Astrocyte of the cerebellum (primary cell): ENCODE results near the gene YTHDC2.

Experiments
- DNase-seq: peaks from one replicate; pipeline ENCODE4 v3.0.0-alpha.2; 2011; ENCODE audit warnings: low read depth
- H3K4me3 ChIP-seq: 2 replicates; pipeline ENCODE4 v1.5.1; 2011; ENCODE audit warnings: mild to moderate bottlenecking, low read depth, low read length, moderate library complexity
- CTCF ChIP-seq: IDR thresholded peaks from 2 replicates; pipeline ENCODE4 v1.5.1; 2012; ENCODE audit warnings: low read length, low read depth, moderate library complexity, mild to moderate bottlenecking; ENCODE audit errors: missing control alignments
- in situ Hi-C: cut with HindIII; loops from 2 replicates; pipeline ENCODE4 v1.10.0; 2017; ENCODE audit warnings: low sequenced_read_pairs

The YTHDC2 gene

GRCh38 chr5:113524927-113525326, 11.4 kb downstream of the YTHDC2 start:
- no peak overlapping the region for H3K4me3 ChIP-seq
- TF ChIP-seq CTCF = no peak
- no peak for DNase-seq
- in situ Hi-C loops = no loop called here

GRCh38 chr5:113526421-113526820, 12.9 kb downstream of the YTHDC2 start:
- DNase-seq = no peak
- in situ Hi-C loops = no loop called here
- no peak for TF ChIP-seq CTCF
- H3K4me3 ChIP-seq = no peak overlapping the region

GRCh38 chr5:113527746-113528145, 14.3 kb downstream of the YTHDC2 start:
- DNase-seq = no peak
- TF ChIP-seq CTCF = no peak
- H3K4me3 ChIP-seq = no peak overlapping the region
- in situ Hi-C loops = no loop called here

- in situ Hi-C loops = no loop called here
- DNase-seq = no peak
- no peak overlapping the region for H3K4me3 ChIP-seq
- no peak for TF ChIP-seq CTCF
Measured at GRCh38 chr5:113531481-113532159, 18.1 kb downstream of the YTHDC2 start.

GRCh38 chr5:113538313-113538712, 24.8 kb downstream of the YTHDC2 start:
- DNase-seq = no peak
- in situ Hi-C loops = no loop called here
- H3K4me3 ChIP-seq = no peak overlapping the region
- TF ChIP-seq CTCF = no peak

GRCh38 chr5:113546703-113547183, 33.2 kb downstream of the YTHDC2 start:
- DNase-seq = peak; percentile 53
- in situ Hi-C loops = no loop called here
- TF ChIP-seq CTCF = no peak
- no peak overlapping the region for H3K4me3 ChIP-seq
